DOHH2 (cell line): Measurements from ENCODE around the gene SBK2.

Experiments
- H3F3A ChIP-seq: fragments of 200-600 bp; sonication (generic), shearing (Covaris generic); 2 replicates; pipeline ENCODE4 v1.6.0; 2016; ENCODE audit warnings: antibody characterized with exemption, mild to moderate bottlenecking; ENCODE audit not compliant: control insufficient read depth, insufficient read depth
- H3K27ac ChIP-seq: fragments of 200-600 bp; sonication (generic); 2 replicates; pipeline ENCODE4 v1.5.1; 2014; ENCODE audit warnings: low read depth, mild to moderate bottlenecking, low read length, moderate library complexity
- H3K27me3 ChIP-seq: fragments of 200-600 bp; sonication (generic); 2 replicates; pipeline ENCODE4 v1.6.1; 2014; ENCODE audit warnings: mild to moderate bottlenecking, low read length, mixed read lengths; ENCODE audit not compliant: control insufficient read depth
- H3K36me3 ChIP-seq: fragments of 200-600 bp; sonication (generic); 2 replicates; pipeline ENCODE4 v1.6.1; 2014; ENCODE audit warnings: mild to moderate bottlenecking, low read length, moderate library complexity, mixed read lengths; ENCODE audit not compliant: control insufficient read depth
- H3K4me1 ChIP-seq: fragments of 200-600 bp; sonication (generic); 2 replicates; pipeline ENCODE4 v1.6.1; 2014; ENCODE audit warnings: mild to moderate bottlenecking, low read length, mixed read lengths; ENCODE audit not compliant: control insufficient read depth
- H3K4me2 ChIP-seq: fragments of 200-600 bp; sonication (generic); 2 replicates; pipeline ENCODE4 v1.6.0; 2014; ENCODE audit warnings: mild to moderate bottlenecking, low read length, moderate library complexity
- H3K4me3 ChIP-seq: fragments of 200-600 bp; sonication (generic); 2 replicates; pipeline ENCODE4 v1.5.1; 2014; ENCODE audit warnings: mild to moderate bottlenecking, low read length, mixed read lengths
- H3K79me2 ChIP-seq: fragments of 200-600 bp; sonication (generic); 2 replicates; pipeline ENCODE4 v1.6.1; 2014; ENCODE audit warnings: mild to moderate bottlenecking, low read length, mixed read lengths; ENCODE audit not compliant: control insufficient read depth
- H3K9me2 ChIP-seq: fragments of 200-600 bp; sonication (generic); replicated peaks from 2 replicates; pipeline ENCODE4 v1.6.1; 2014; ENCODE audit warnings: mild to moderate bottlenecking, low read length, mixed read lengths; ENCODE audit not compliant: control insufficient read depth
- H3K9me3 ChIP-seq: fragments of 200-600 bp; sonication (generic); 2 replicates; pipeline ENCODE4 v1.6.1; 2014; ENCODE audit warnings: antibody characterized with exemption, low read length, mixed read lengths; ENCODE audit not compliant: control insufficient read depth, insufficient read depth
- H4K20me1 ChIP-seq: fragments of 200-600 bp; sonication (generic); 2 replicates; pipeline ENCODE4 v1.6.0; 2014; ENCODE audit warnings: low read depth, mild to moderate bottlenecking, antibody characterized with exemption, low read length, moderate library complexity; ENCODE audit not compliant: control insufficient read depth, insufficient read depth
- EZH2phosphoT487 ChIP-seq: fragments of 200-600 bp; sonication (generic); IDR thresholded peaks from 2 replicates; pipeline ENCODE4 v1.6.1; 2017; ENCODE audit warnings: borderline replicate concordance, mild to moderate bottlenecking, antibody characterized with exemption, low read length, moderate library complexity, mixed read lengths
- TF ChIP-seq, protein P1 (sequence below): fragments of 200-600 bp; sonication (generic); IDR thresholded peaks from one replicate; pipeline ENCODE4 v1.5.1; 2014; ENCODE audit warnings: antibody characterized with exemption, mild to moderate bottlenecking, low read depth, low read length; ENCODE audit not compliant: poor library complexity, severe bottlenecking

SBK2 gene

GRCh38 chr19:55481148-55481793 lies 55.7 kb downstream of the SBK2 start:
- no peaks in the 10 kb centered on the region for H4K20me1 ChIP-seq
- peaks cover 28% of the 10 kb centered on the region for H3K79me2 ChIP-seq
- H3F3A ChIP-seq: no peaks in the 10 kb centered on the region
- H3K9me3 ChIP-seq: no peaks in the 10 kb centered on the region
- no peak overlapping the region for H3K4me2 ChIP-seq
- no peak for TF ChIP-seq EZH2phosphoT487
- TF ChIP-seq, protein P1, sequence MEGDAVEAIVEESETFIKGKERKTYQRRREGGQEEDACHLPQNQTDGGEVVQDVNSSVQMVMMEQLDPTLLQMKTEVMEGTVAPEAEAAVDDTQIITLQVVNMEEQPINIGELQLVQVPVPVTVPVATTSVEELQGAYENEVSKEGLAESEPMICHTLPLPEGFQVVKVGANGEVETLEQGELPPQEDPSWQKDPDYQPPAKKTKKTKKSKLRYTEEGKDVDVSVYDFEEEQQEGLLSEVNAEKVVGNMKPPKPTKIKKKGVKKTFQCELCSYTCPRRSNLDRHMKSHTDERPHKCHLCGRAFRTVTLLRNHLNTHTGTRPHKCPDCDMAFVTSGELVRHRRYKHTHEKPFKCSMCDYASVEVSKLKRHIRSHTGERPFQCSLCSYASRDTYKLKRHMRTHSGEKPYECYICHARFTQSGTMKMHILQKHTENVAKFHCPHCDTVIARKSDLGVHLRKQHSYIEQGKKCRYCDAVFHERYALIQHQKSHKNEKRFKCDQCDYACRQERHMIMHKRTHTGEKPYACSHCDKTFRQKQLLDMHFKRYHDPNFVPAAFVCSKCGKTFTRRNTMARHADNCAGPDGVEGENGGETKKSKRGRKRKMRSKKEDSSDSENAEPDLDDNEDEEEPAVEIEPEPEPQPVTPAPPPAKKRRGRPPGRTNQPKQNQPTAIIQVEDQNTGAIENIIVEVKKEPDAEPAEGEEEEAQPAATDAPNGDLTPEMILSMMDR: no peak
- peaks cover 28% of the 10 kb centered on the region for H3K4me1 ChIP-seq
- peaks cover 5% of the 10 kb centered on the region for H3K36me3 ChIP-seq
- no peaks in the 10 kb centered on the region for H3K27me3 ChIP-seq
- no peak overlapping the region for H3K4me3 ChIP-seq
- H3K27ac ChIP-seq: no peak overlapping the region
- H3K9me2 ChIP-seq: no peaks in the 10 kb centered on the region

DNA sequence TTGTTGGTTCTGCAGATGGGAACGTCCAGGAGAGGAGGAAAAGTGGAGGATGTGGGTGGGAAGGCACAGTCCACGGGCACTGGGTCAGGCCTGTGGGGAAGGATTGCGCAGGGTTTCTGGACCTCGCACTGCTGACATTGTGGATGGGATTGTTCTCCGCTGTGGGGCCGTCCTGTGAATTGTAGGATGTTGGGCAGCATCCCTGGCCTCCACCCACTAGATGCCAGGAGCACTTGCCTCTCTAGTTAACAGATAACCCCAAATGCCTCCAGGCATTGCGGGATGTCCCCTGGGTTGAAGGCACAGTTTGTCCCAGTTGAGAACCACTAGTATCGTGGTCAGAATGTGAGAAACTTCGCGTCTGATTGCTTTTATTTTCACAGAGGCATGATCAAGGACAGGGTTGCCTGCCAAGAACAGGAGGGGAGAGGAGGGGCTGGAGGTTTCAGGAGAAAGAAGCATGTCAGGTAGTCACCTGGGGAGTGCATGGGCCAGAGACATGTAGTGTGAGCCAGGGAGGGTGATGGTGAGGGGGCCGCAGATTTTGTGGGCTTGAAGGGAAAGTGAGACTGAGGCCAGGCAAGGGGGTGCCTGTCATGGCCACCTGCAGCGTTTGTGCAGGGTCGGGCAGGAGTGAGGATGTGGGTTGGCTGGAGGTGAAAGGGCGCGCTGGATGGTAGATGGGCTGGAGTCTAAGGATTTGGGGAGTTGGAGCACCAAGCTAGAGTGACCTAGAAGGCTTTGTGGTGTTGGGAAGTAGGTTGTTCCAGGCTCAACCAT lies 57.3 kb downstream of the SBK2 start:
- TF ChIP-seq, protein P1: no peak
- no peak for TF ChIP-seq EZH2phosphoT487
- Histone ChIP-seq H3K4me1 (peaks cover 34% of the 10 kb centered on the region), H3K79me2 (peaks cover 24% of the 10 kb centered on the region), H3K4me2 (no peak overlapping the region), H3K36me3 (peaks cover 5% of the 10 kb centered on the region), H3K9me2 (no peaks in the 10 kb centered on the region), H3K27me3 (no peaks in the 10 kb centered on the region), H3F3A (no peaks in the 10 kb centered on the region), H3K9me3 (no peaks in the 10 kb centered on the region), H3K4me3 (no peak overlapping the region), H4K20me1 (no peaks in the 10 kb centered on the region), H3K27ac (no peak overlapping the region)

DNA sequence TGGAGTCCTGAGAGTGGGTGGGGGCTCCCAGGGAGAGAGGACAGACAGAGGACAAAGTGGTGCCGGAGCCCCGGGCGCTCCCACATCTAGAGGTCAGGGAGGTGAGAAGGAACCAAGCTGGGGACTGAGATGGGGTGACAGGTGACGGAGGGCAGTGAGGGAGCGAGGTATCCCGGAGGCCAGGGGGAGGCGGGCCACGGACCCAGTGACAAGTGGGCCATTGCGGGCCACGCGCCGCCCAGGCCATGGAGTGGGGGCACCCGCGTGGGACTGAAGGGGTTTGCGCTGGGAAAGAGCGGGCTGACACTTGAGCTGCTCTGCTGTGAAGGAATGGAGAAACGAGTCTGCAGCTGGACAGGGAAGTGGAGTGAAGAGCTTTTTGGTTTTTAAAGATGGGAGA lies 57.9 kb downstream of the SBK2 start:
- peaks cover 28% of the 10 kb centered on the region for H3K4me1 ChIP-seq
- no peaks in the 10 kb centered on the region for H3F3A ChIP-seq
- H3K9me2 ChIP-seq: no peaks in the 10 kb centered on the region
- H3K27ac ChIP-seq: no peak overlapping the region
- TF ChIP-seq EZH2phosphoT487: no peak
- TF ChIP-seq, protein P1: no peak
- no peaks in the 10 kb centered on the region for H4K20me1 ChIP-seq
- no peak overlapping the region for H3K4me2 ChIP-seq
- peaks cover 24% of the 10 kb centered on the region for H3K79me2 ChIP-seq
- H3K27me3 ChIP-seq: no peaks in the 10 kb centered on the region
- H3K9me3 ChIP-seq: no peaks in the 10 kb centered on the region
- peaks cover 5% of the 10 kb centered on the region for H3K36me3 ChIP-seq
- H3K4me3 ChIP-seq: no peak overlapping the region
